Activated naive CD8-positive, alpha-beta T cell (primary cell): ENCODE data around the gene MBD4.
"Not testable (repeated sequence)": the region's sequence is repeated elsewhere in the genome, so short reads cannot be mapped to it uniquely, and the experiment has no call there.

Experiments
- H3K27ac Mint-ChIP-seq: one replicate; pipeline ENCODE4 v1.8.0; 2021; ENCODE audit warnings: mixed read lengths
- H3K27me3 Mint-ChIP-seq: one replicate; pipeline ENCODE4 v1.8.0; 2021; ENCODE audit warnings: mixed read lengths
- H3K36me3 Mint-ChIP-seq: one replicate; pipeline ENCODE4 v1.8.0; 2021; ENCODE audit warnings: mixed read lengths
- H3K4me1 Mint-ChIP-seq: one replicate; pipeline ENCODE4 v1.8.0; 2021; ENCODE audit warnings: low read depth, mixed read lengths
- H3K4me3 Mint-ChIP-seq: one replicate; pipeline ENCODE4 v1.8.0; 2021; ENCODE audit warnings: mild to moderate bottlenecking, mixed read lengths
- H3K9me3 Mint-ChIP-seq: one replicate; pipeline ENCODE4 v1.8.0; 2021; ENCODE audit warnings: low read depth, mixed read lengths

MBD4 gene

GRCh38 chr3:129439817-129440617 is at the start of gene MBD4, which contains the start of gene IFT122:
MBD4 (minus strand) TSS chr3:129439948; CDS start chr3:129439833, 115 bp downstream.
IFT122 (plus strand) TSS chr3:129440224; CDS start chr3:129440331, 107 bp downstream.
- H3K4me1 Mint-ChIP-seq = peaks cover 68% of the 10 kb centered on the region
- no peaks in the 10 kb centered on the region for H3K9me3 Mint-ChIP-seq
- peaks cover 7% of the 10 kb centered on the region for H3K36me3 Mint-ChIP-seq
- H3K27me3 Mint-ChIP-seq = no peaks in the 10 kb centered on the region
- peak within 1 kb of the TSS; percentile 99 for H3K27ac Mint-ChIP-seq
- peak within 1 kb of the TSS; percentile 97 for H3K4me3 Mint-ChIP-seq

- H3K27ac Mint-ChIP-seq, H3K27me3 Mint-ChIP-seq, H3K4me3 Mint-ChIP-seq, H3K4me1 Mint-ChIP-seq, H3K9me3 Mint-ChIP-seq, H3K36me3 Mint-ChIP-seq: not testable (repeated sequence)
Observed at GRCh38 chr3:129489258-129489657, 49.5 kb upstream of the MBD4 start.

GRCh38 chr3:129487868-129488335 is 48.2 kb upstream of the MBD4 start:
- H3K27me3 Mint-ChIP-seq, H3K9me3 Mint-ChIP-seq, H3K27ac Mint-ChIP-seq, H3K4me3 Mint-ChIP-seq, H3K4me1 Mint-ChIP-seq, H3K36me3 Mint-ChIP-seq: not testable (repeated sequence)

- no peaks in the 10 kb centered on the region for H3K27me3 Mint-ChIP-seq
- no peak overlapping the region for H3K27ac Mint-ChIP-seq
- peaks cover 9% of the 10 kb centered on the region for H3K36me3 Mint-ChIP-seq
- H3K4me3 Mint-ChIP-seq = no peak overlapping the region
- no peaks in the 10 kb centered on the region for H3K4me1 Mint-ChIP-seq
- no peaks in the 10 kb centered on the region for H3K9me3 Mint-ChIP-seq
Observed at GRCh38 chr3:129487183-129487867, 47.6 kb upstream of the MBD4 start.

- H3K4me3 Mint-ChIP-seq = no peak overlapping the region
- no peaks in the 10 kb centered on the region for H3K9me3 Mint-ChIP-seq
- H3K4me1 Mint-ChIP-seq = peaks cover 6% of the 10 kb centered on the region
- H3K27ac Mint-ChIP-seq = no peak overlapping the region
- H3K27me3 Mint-ChIP-seq = no peaks in the 10 kb centered on the region
- peaks cover 6% of the 10 kb centered on the region for H3K36me3 Mint-ChIP-seq
Observed at GRCh38 chr3:129486664-129487035, 46.9 kb upstream of the MBD4 start.

GRCh38 chr3:129485721-129486663 is 46.2 kb upstream of the MBD4 start:
- Mint-ChIP-seq H3K36me3 (peaks cover 6% of the 10 kb centered on the region), H3K9me3 (no peaks in the 10 kb centered on the region)

GRCh38 chr3:129485146-129485545 is 45.4 kb upstream of the MBD4 start:
- not testable (repeated sequence) for H3K27me3 Mint-ChIP-seq, H3K4me1 Mint-ChIP-seq, H3K9me3 Mint-ChIP-seq, H3K27ac Mint-ChIP-seq, H3K36me3 Mint-ChIP-seq, H3K4me3 Mint-ChIP-seq

More at GRCh38 chr3:129485721-129486663, 46.2 kb upstream of the MBD4 start:
- H3K27me3 Mint-ChIP-seq = no peaks in the 10 kb centered on the region
- peaks cover 6% of the 10 kb centered on the region for H3K4me1 Mint-ChIP-seq
- no peak overlapping the region for H3K27ac Mint-ChIP-seq
- no peak overlapping the region for H3K4me3 Mint-ChIP-seq

GRCh38 chr3:129483870-129484269 is 44.1 kb upstream of the MBD4 start:
- no peak overlapping the region for H3K4me3 Mint-ChIP-seq
- no peaks in the 10 kb centered on the region for H3K9me3 Mint-ChIP-seq
- peaks cover 3% of the 10 kb centered on the region for H3K36me3 Mint-ChIP-seq
- H3K27me3 Mint-ChIP-seq = no peaks in the 10 kb centered on the region
- no peak overlapping the region for H3K27ac Mint-ChIP-seq
- H3K4me1 Mint-ChIP-seq = peaks cover 6% of the 10 kb centered on the region

GRCh38 chr3:129482721-129483120 is 43.0 kb upstream of the MBD4 start:
- H3K4me3 Mint-ChIP-seq = no peak overlapping the region
- H3K36me3 Mint-ChIP-seq = peaks cover 3% of the 10 kb centered on the region
- H3K27ac Mint-ChIP-seq = no peak overlapping the region
- H3K4me1 Mint-ChIP-seq = peaks cover 6% of the 10 kb centered on the region
- no peaks in the 10 kb centered on the region for H3K9me3 Mint-ChIP-seq
- H3K27me3 Mint-ChIP-seq = no peaks in the 10 kb centered on the region

- Mint-ChIP-seq H3K4me1 (peaks cover 6% of the 10 kb centered on the region), H3K4me3 (no peak overlapping the region), H3K27me3 (no peaks in the 10 kb centered on the region), H3K27ac (peak overlapping the region; percentile 67), H3K9me3 (no peaks in the 10 kb centered on the region), H3K36me3 (peaks cover 4% of the 10 kb centered on the region)
Observed at GRCh38 chr3:129481766-129482332, 42.1 kb upstream of the MBD4 start.

GRCh38 chr3:129481225-129481765 is 41.5 kb upstream of the MBD4 start:
- H3K9me3 Mint-ChIP-seq, H3K4me1 Mint-ChIP-seq, H3K27me3 Mint-ChIP-seq, H3K36me3 Mint-ChIP-seq, H3K4me3 Mint-ChIP-seq, H3K27ac Mint-ChIP-seq: not testable (repeated sequence)

GRCh38 chr3:129476586-129476985 is 36.8 kb upstream of the MBD4 start:
- H3K4me1 Mint-ChIP-seq = no peaks in the 10 kb centered on the region
- no peak overlapping the region for H3K27ac Mint-ChIP-seq
- no peaks in the 10 kb centered on the region for H3K9me3 Mint-ChIP-seq
- H3K27me3 Mint-ChIP-seq = no peaks in the 10 kb centered on the region
- peaks cover 5% of the 10 kb centered on the region for H3K36me3 Mint-ChIP-seq
- H3K4me3 Mint-ChIP-seq = no peak overlapping the region

GRCh38 chr3:129475863-129476262 is 36.1 kb upstream of the MBD4 start:
- Mint-ChIP-seq H3K4me1 (no peaks in the 10 kb centered on the region), H3K27ac (no peak overlapping the region), H3K27me3 (no peaks in the 10 kb centered on the region), H3K36me3 (peaks cover 6% of the 10 kb centered on the region), H3K4me3 (no peak overlapping the region), H3K9me3 (no peaks in the 10 kb centered on the region)
